Measurements from ENCODE around the gene THADA.

Gene THADA

GRCh38 chr2:43424262-43425207 lies 171.3 kb downstream of the THADA start:
- H3K27ac ChIP-seq (ENCODE audit: low read depth, low read length, severe bottlenecking) = peak overlapping the region; percentile 92
- no peaks in the 10 kb centered on the region for H3K9me3 ChIP-seq (ENCODE audit: control insufficient read depth, low read length)
- 98 to 100% methylated on average over 2 to 5 of the region's 6 CpGs for WGBS, 2 experiments (ENCODE audit: insufficient coverage in 2 of 2)
- H3K36me3 ChIP-seq (ENCODE audit: control insufficient read depth, insufficient read depth, low read length) = peaks cover 4% of the 10 kb centered on the region
- H3K4me3 ChIP-seq (ENCODE audit: extremely low read depth, insufficient read depth, low read length, poor library complexity, severe bottlenecking) = no peak overlapping the region
- H3K4me1 ChIP-seq (ENCODE audit: control insufficient read depth, insufficient read depth, low read length, poor library complexity, severe bottlenecking) = peaks cover 24% of the 10 kb centered on the region

DNA sequence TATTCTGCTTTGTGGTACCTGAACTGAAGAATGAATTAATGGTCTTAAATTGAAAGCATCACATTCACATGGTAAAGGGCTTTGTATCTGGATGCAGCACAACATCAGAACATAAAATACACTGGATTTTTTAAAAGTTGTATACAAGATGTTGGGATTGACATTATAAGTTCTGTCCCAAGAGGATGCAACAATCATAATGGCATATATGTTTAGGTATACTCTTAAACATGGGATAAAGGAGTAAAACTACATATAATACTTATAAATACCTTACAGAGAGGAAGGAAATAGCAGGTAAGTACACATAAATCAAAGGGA lies 171.9 kb downstream of the THADA start:
- Histone ChIP-seq H3K9me3 (ENCODE audit: control insufficient read depth, low read length) (no peaks in the 10 kb centered on the region), H3K4me1 (ENCODE audit: control insufficient read depth, insufficient read depth, low read length, poor library complexity, severe bottlenecking) (peaks cover 24% of the 10 kb centered on the region), H3K27ac (ENCODE audit: low read depth, low read length, severe bottlenecking) (no peak overlapping the region), H3K36me3 (ENCODE audit: control insufficient read depth, insufficient read depth, low read length) (peaks cover 4% of the 10 kb centered on the region), H3K4me3 (ENCODE audit: extremely low read depth, insufficient read depth, low read length, poor library complexity, severe bottlenecking) (no peak overlapping the region)

DNA sequence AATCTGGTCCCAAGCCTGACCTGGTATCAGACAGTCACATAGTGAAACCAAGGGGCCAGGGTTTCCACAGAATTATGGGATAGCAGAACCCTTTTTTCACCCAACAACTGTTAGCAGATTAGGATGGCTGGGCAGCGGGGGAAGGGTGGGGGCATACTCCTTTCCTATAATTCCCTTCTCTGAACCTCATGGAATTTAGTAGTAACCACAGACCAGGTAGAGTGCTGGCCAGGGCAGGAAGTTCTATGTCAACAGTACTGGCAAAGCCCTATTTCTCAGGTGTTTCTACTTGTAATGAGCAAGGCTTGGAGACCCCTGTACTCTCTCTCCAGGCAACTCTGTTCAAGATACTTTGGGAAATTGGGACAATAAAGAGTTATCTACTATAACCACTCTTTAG lies 174.6 kb downstream of the THADA start:
- Histone ChIP-seq H3K9me3 (ENCODE audit: control insufficient read depth, low read length) (no peaks in the 10 kb centered on the region), H3K36me3 (ENCODE audit: control insufficient read depth, insufficient read depth, low read length) (no peaks in the 10 kb centered on the region), H3K4me1 (ENCODE audit: control insufficient read depth, insufficient read depth, low read length, poor library complexity, severe bottlenecking) (peaks cover 21% of the 10 kb centered on the region), H3K27ac (ENCODE audit: low read depth, low read length, severe bottlenecking) (no peak overlapping the region), H3K4me3 (ENCODE audit: extremely low read depth, insufficient read depth, low read length, poor library complexity, severe bottlenecking) (no peak overlapping the region)
- WGBS, 2 experiments (ENCODE audit: insufficient coverage in 2 of 2) = no CpG with 5 or more reads among the region's 1 CpG

GRCh38 chr2:43420389-43420801 lies 175.4 kb downstream of the THADA start:
- H3K4me1 ChIP-seq (ENCODE audit: control insufficient read depth, insufficient read depth, low read length, poor library complexity, severe bottlenecking) = peaks cover 21% of the 10 kb centered on the region
- H3K9me3 ChIP-seq (ENCODE audit: control insufficient read depth, low read length) = no peaks in the 10 kb centered on the region
- no peaks in the 10 kb centered on the region for H3K36me3 ChIP-seq (ENCODE audit: control insufficient read depth, insufficient read depth, low read length)
- no peak overlapping the region for H3K4me3 ChIP-seq (ENCODE audit: extremely low read depth, insufficient read depth, low read length, poor library complexity, severe bottlenecking)
- no peak overlapping the region for H3K27ac ChIP-seq (ENCODE audit: low read depth, low read length, severe bottlenecking)

GRCh38 chr2:43419876-43420275 lies 176.0 kb downstream of the THADA start:
- Histone ChIP-seq H3K9me3 (ENCODE audit: control insufficient read depth, low read length) (no peaks in the 10 kb centered on the region), H3K4me1 (ENCODE audit: control insufficient read depth, insufficient read depth, low read length, poor library complexity, severe bottlenecking) (peaks cover 22% of the 10 kb centered on the region)
- WGBS, 2 experiments (ENCODE audit: insufficient coverage in 2 of 2) = 100% methylated on average over 1 of the region's 2 CpGs

DNA sequence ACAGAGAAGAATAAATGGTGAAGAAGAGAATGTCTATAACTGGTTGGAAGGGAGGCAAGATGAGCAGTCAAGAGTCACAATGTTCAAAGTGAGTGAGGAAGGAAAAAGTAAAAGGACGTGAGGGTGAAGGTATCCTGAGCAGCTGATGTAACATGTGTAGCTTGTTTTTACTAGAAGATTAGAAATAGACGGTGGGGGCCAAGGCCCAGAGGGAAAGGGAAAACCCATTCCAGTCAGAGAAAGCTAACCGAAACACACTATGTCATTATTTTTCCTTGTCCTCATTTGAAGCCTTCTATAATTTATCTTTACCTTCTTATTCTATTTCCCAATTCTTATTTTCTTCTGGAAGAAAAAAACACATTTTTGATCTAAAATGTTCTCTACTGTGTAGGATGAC lies 176.6 kb downstream of the THADA start:
- H3K36me3 ChIP-seq (ENCODE audit: control insufficient read depth, insufficient read depth, low read length) = no peaks in the 10 kb centered on the region
- peaks cover 27% of the 10 kb centered on the region for H3K4me1 ChIP-seq (ENCODE audit: control insufficient read depth, insufficient read depth, low read length, poor library complexity, severe bottlenecking)
- H3K9me3 ChIP-seq (ENCODE audit: control insufficient read depth, low read length) = no peaks in the 10 kb centered on the region
- H3K27ac ChIP-seq (ENCODE audit: low read depth, low read length, severe bottlenecking) = no peak overlapping the region
- WGBS, 2 experiments (ENCODE audit: insufficient coverage in 2 of 2) = 100% methylated on average over 1 to 2 of the region's 3 CpGs
- H3K4me3 ChIP-seq (ENCODE audit: extremely low read depth, insufficient read depth, low read length, poor library complexity, severe bottlenecking) = no peak overlapping the region

More at GRCh38 chr2:43419876-43420275, 176.0 kb downstream of the THADA start:
- no peak overlapping the region for H3K4me3 ChIP-seq (ENCODE audit: extremely low read depth, insufficient read depth, low read length, poor library complexity, severe bottlenecking)
- H3K27ac ChIP-seq (ENCODE audit: low read depth, low read length, severe bottlenecking) = no peak overlapping the region
- H3K36me3 ChIP-seq (ENCODE audit: control insufficient read depth, insufficient read depth, low read length) = no peaks in the 10 kb centered on the region

GRCh38 chr2:43418680-43419079 lies 177.2 kb downstream of the THADA start:
- no peaks in the 10 kb centered on the region for H3K9me3 ChIP-seq (ENCODE audit: control insufficient read depth, low read length)
- H3K4me1 ChIP-seq (ENCODE audit: control insufficient read depth, insufficient read depth, low read length, poor library complexity, severe bottlenecking) = peaks cover 27% of the 10 kb centered on the region
- H3K36me3 ChIP-seq (ENCODE audit: control insufficient read depth, insufficient read depth, low read length) = no peaks in the 10 kb centered on the region
- WGBS, 2 experiments (ENCODE audit: insufficient coverage in 2 of 2) = 94 to 100% methylated on average over 2 to 3 of the region's 3 CpGs
- H3K27ac ChIP-seq (ENCODE audit: low read depth, low read length, severe bottlenecking) = no peak overlapping the region
- H3K4me3 ChIP-seq (ENCODE audit: extremely low read depth, insufficient read depth, low read length, poor library complexity, severe bottlenecking) = no peak overlapping the region

- Histone ChIP-seq H3K36me3 (ENCODE audit: control insufficient read depth, insufficient read depth, low read length) (no peaks in the 10 kb centered on the region), H3K27ac (ENCODE audit: low read depth, low read length, severe bottlenecking) (no peak overlapping the region), H3K9me3 (ENCODE audit: control insufficient read depth, low read length) (no peaks in the 10 kb centered on the region), H3K4me3 (ENCODE audit: extremely low read depth, insufficient read depth, low read length, poor library complexity, severe bottlenecking) (no peak overlapping the region), H3K4me1 (ENCODE audit: control insufficient read depth, insufficient read depth, low read length, poor library complexity, severe bottlenecking) (peaks cover 29% of the 10 kb centered on the region)
- WGBS, 2 experiments (ENCODE audit: insufficient coverage in 2 of 2) = no CpG with 5 or more reads among the region's 1 CpG
These were observed 178.5 kb downstream of the THADA start for GRCh38 chr2:43417300-43417699.

DNA sequence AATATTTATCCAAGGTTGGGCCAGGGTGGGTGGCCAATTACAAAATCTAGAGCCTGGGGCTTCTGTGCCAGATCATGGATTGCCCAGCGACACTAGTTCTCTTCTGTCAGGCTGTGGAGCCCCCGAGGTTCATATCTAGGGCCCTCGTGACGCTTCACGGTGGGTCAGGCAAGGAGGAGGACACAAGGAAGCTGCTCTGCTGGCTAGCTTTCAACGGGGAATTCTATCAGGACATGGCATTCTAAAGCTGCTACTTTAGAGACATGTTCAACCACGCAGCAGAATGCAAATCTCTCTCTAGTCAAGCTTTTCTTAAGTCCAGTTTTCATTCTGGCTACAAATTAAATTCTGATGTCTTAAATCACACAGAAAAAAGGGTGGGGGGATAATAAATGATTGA lies 180.2 kb downstream of the THADA start:
- Histone ChIP-seq H3K4me1 (ENCODE audit: control insufficient read depth, insufficient read depth, low read length, poor library complexity, severe bottlenecking) (peaks cover 25% of the 10 kb centered on the region), H3K9me3 (ENCODE audit: control insufficient read depth, low read length) (no peaks in the 10 kb centered on the region), H3K4me3 (ENCODE audit: extremely low read depth, insufficient read depth, low read length, poor library complexity, severe bottlenecking) (no peak overlapping the region), H3K27ac (ENCODE audit: low read depth, low read length, severe bottlenecking) (peak overlapping the region; percentile 80), H3K36me3 (ENCODE audit: control insufficient read depth, insufficient read depth, low read length) (no peaks in the 10 kb centered on the region)
- 77 to 92% methylated on average over 6 to 7 of the region's 7 CpGs for WGBS, 2 experiments (ENCODE audit: insufficient coverage in 2 of 2)

- WGBS, 2 experiments (ENCODE audit: insufficient coverage in 2 of 2) = 25 to 38% methylated on average over 1 of the region's 4 CpGs
- Histone ChIP-seq H3K36me3 (ENCODE audit: control insufficient read depth, insufficient read depth, low read length) (no peaks in the 10 kb centered on the region), H3K4me3 (ENCODE audit: extremely low read depth, insufficient read depth, low read length, poor library complexity, severe bottlenecking) (no peak overlapping the region), H3K27ac (ENCODE audit: low read depth, low read length, severe bottlenecking) (peak overlapping the region; percentile 80), H3K9me3 (ENCODE audit: control insufficient read depth, low read length) (no peaks in the 10 kb centered on the region), H3K4me1 (ENCODE audit: control insufficient read depth, insufficient read depth, low read length, poor library complexity, severe bottlenecking) (peaks cover 25% of the 10 kb centered on the region)
These were observed 181.2 kb downstream of the THADA start for GRCh38 chr2:43414586-43415135.

- no peak overlapping the region for H3K4me3 ChIP-seq (ENCODE audit: extremely low read depth, insufficient read depth, low read length, poor library complexity, severe bottlenecking)
- H3K4me1 ChIP-seq (ENCODE audit: control insufficient read depth, insufficient read depth, low read length, poor library complexity, severe bottlenecking) = peaks cover 25% of the 10 kb centered on the region
- WGBS, 2 experiments (ENCODE audit: insufficient coverage in 2 of 2) = 83 to 100% methylated on average over 2 of the region's 2 CpGs
- no peaks in the 10 kb centered on the region for H3K9me3 ChIP-seq (ENCODE audit: control insufficient read depth, low read length)
- no peaks in the 10 kb centered on the region for H3K36me3 ChIP-seq (ENCODE audit: control insufficient read depth, insufficient read depth, low read length)
- peak overlapping the region; percentile 80 for H3K27ac ChIP-seq (ENCODE audit: low read depth, low read length, severe bottlenecking)
These were observed 181.8 kb downstream of the THADA start for GRCh38 chr2:43414033-43414432.
